Measurements from ENCODE around the gene PHACTR1. TPM values are rescaled to one million over a fixed set of nuclear protein-coding genes. Genes with fewer than 3 reads are reported as not detected.

Gene PHACTR1
- total and polyA plus RNA-seq, 9 of the 15 experiments (the other 6 are each of a cell fraction or from before 2014, with no cell fraction given), result 11.5 to 32.6 (median 22.0) TPM

- TF ChIP-seq FOXP4 (CRISPR knock-in tag; IDR thresholded peaks at IDR 0.05; ENCODE audit: borderline replicate concordance) (no peak), RHOXF2B (CRISPR knock-in tag; conservative IDR thresholded peaks at IDR 0.05) (no peak), ZBTB17 (CRISPR knock-in tag; IDR thresholded peaks at IDR 0.05) (peak; percentile 70; the same call in 1 of the 2 replicates), CHD4 (IDR thresholded peaks at IDR 0.05; ENCODE audit: insufficient read depth, insufficient replicate concordance, low read depth, low read length, poor library complexity, severe bottlenecking) (no peak), TAL1 (IDR thresholded peaks at IDR 0.05) (no peak), HSF4 (CRISPR knock-in tag; IDR thresholded peaks at IDR 0.05; ENCODE audit: borderline replicate concordance) (no peak), ZBTB49 (CRISPR knock-in tag; IDR thresholded peaks at IDR 0.05; ENCODE audit: borderline replicate concordance) (no peak), ZNF146 (CRISPR knock-in tag; IDR thresholded peaks at IDR 0.05; ENCODE audit: unreplicated experiment) (no peak), ZNF696 (CRISPR knock-in tag; conservative IDR thresholded peaks at IDR 0.05) (no peak), CEBPZ (IDR thresholded peaks at IDR 0.05; ENCODE audit: borderline replicate concordance, low read depth, low read length) (no peak), ZNF75A (CRISPR knock-in tag; IDR thresholded peaks at IDR 0.05) (no peak), PYGO2 (tag; IDR thresholded peaks at IDR 0.05) (no peak), ZNF639 (CRISPR knock-in tag; conservative IDR thresholded peaks at IDR 0.05 in 1 of 2, IDR thresholded peaks at IDR 0.05 in 1 of 2) (peak in 1 of 2 experiments; percentile 61; a peak in 2 of 4 replicates), FOXA3 (CRISPR knock-in tag; conservative IDR thresholded peaks at IDR 0.05 in 1 of 2, IDR thresholded peaks at IDR 0.05 in 1 of 2) (no peak), XRCC5 (IDR thresholded peaks at IDR 0.05; ENCODE audit: low read depth, low read length) (peak; percentile 5; the same call in 1 of the 2 replicates), MECOM (CRISPR knock-in tag; IDR thresholded peaks at IDR 0.05) (no peak), NCOA2 (IDR thresholded peaks at IDR 0.05; ENCODE audit: partially characterized antibody in 2 of 2) (no peak)
Measured at GRCh38 chr6:13328076-13328874, 611.7 kb downstream of the PHACTR1 start, which contains the start of gene TBC1D7 (continued).
